Measurements from ENCODE around the gene CCL1.

CCL1 gene

GRCh38 chr17:34390649-34391048, 27.6 kb upstream of the CCL1 start:
- TF ChIP-seq FOXP2 (optimal IDR thresholded peaks at IDR 0.05; ENCODE audit: borderline replicate concordance, extremely low read depth, extremely low read length, insufficient read depth) (no peak), POLR2AphosphoS5 (IDR thresholded peaks at IDR 0.05; ENCODE audit: low read depth, low read length) (no peak), TAF1 (IDR thresholded peaks at IDR 0.05; ENCODE audit: borderline replicate concordance, insufficient read depth, low read length) (no peak), REST (IDR thresholded peaks at IDR 0.05; ENCODE audit: insufficient read depth in 1 of 2, low read depth in 2 of 2, low read length in 2 of 2) (no peak)

- no peak for TF ChIP-seq REST (IDR thresholded peaks at IDR 0.05; ENCODE audit: insufficient read depth in 1 of 2, low read depth in 2 of 2, low read length in 2 of 2)
- TF ChIP-seq POLR2AphosphoS5 (IDR thresholded peaks at IDR 0.05; ENCODE audit: low read depth, low read length): no peak
- no peak for TF ChIP-seq SIN3A (IDR thresholded peaks at IDR 0.05; ENCODE audit: borderline replicate concordance, insufficient read depth, low read length)
- TF ChIP-seq TAF1 (IDR thresholded peaks at IDR 0.05; ENCODE audit: borderline replicate concordance, insufficient read depth, low read length): no peak
- TF ChIP-seq FOXP2 (optimal IDR thresholded peaks at IDR 0.05; ENCODE audit: borderline replicate concordance, extremely low read depth, extremely low read length, insufficient read depth): no peak
These were observed 26.2 kb upstream of the CCL1 start for GRCh38 chr17:34389126-34389750.

- TF ChIP-seq POLR2AphosphoS5 (IDR thresholded peaks at IDR 0.05; ENCODE audit: low read depth, low read length): no peak
- TF ChIP-seq REST (IDR thresholded peaks at IDR 0.05; ENCODE audit: insufficient read depth in 1 of 2, low read depth in 2 of 2, low read length in 2 of 2): no peak
- TF ChIP-seq SIN3A (IDR thresholded peaks at IDR 0.05; ENCODE audit: borderline replicate concordance, insufficient read depth, low read length): no peak
- TF ChIP-seq TAF1 (IDR thresholded peaks at IDR 0.05; ENCODE audit: borderline replicate concordance, insufficient read depth, low read length): no peak
- TF ChIP-seq FOXP2 (optimal IDR thresholded peaks at IDR 0.05; ENCODE audit: borderline replicate concordance, extremely low read depth, extremely low read length, insufficient read depth): no peak
These were observed 24.5 kb upstream of the CCL1 start for GRCh38 chr17:34387566-34387965.

GRCh38 chr17:34386697-34387550, 23.9 kb upstream of the CCL1 start:
- TF ChIP-seq SIN3A (IDR thresholded peaks at IDR 0.05; ENCODE audit: borderline replicate concordance, insufficient read depth, low read length) (no peak), REST (IDR thresholded peaks at IDR 0.05; ENCODE audit: insufficient read depth in 1 of 2, low read depth in 2 of 2, low read length in 2 of 2) (no peak), TAF1 (IDR thresholded peaks at IDR 0.05; ENCODE audit: borderline replicate concordance, insufficient read depth, low read length) (no peak), POLR2AphosphoS5 (IDR thresholded peaks at IDR 0.05; ENCODE audit: low read depth, low read length) (no peak), FOXP2 (optimal IDR thresholded peaks at IDR 0.05; ENCODE audit: borderline replicate concordance, extremely low read depth, extremely low read length, insufficient read depth) (no peak)

Measured in PFSK-1 (cell line).